Colonic mucosa (tissue), 4 donors: ENCODE results near the gene GRID1. TPM values are rescaled to one million over a fixed set of nuclear protein-coding genes. Genes with fewer than 3 reads are reported as not detected.

ENCODE experiments used
- DNase-seq: peaks from one replicate; pipeline ENCODE4 v3.0.0-alpha.2; 2020
- H3K27ac ChIP-seq: fragments of 200-600 bp; one replicate; pipeline ENCODE4 v1.8.0; 2021
- H3K27me3 ChIP-seq: fragments of 200-600 bp; one replicate; pipeline ENCODE4 v1.8.0; 2021
- H3K36me3 ChIP-seq: fragments of 200-600 bp; one replicate; pipeline ENCODE4 v1.8.0; 2021
- H3K4me1 ChIP-seq: fragments of 200-600 bp; one replicate; pipeline ENCODE4 v1.8.0; 2021; ENCODE audit warnings: mild to moderate bottlenecking
- H3K4me3 ChIP-seq: fragments of 200-600 bp; one replicate; pipeline ENCODE4 v1.8.0; 2021
- H3K9ac ChIP-seq, 2 donors: one replicate each; pipeline ENCODE4 v1.7.0; 2013; ENCODE audit warnings: control low read depth in 2 of 2, low read depth in 2 of 2, low read length in 2 of 2
- H3K9me3 ChIP-seq: fragments of 200-600 bp; one replicate; pipeline ENCODE4 v1.8.0; 2021
- CTCF ChIP-seq: fragments of 200-600 bp; IDR thresholded peaks from one replicate; pipeline ENCODE4 v1.8.0; 2022; ENCODE audit warnings: antibody characterized with exemption, mild to moderate bottlenecking
- intact Hi-C: fragments of 100-400 bp; cut with DNase I; formaldehyde crosslinking; loops from one replicate; pipeline ENCODE4 v1.14.1; 2022
- total RNA-seq, 2 donors: library from RNA; stranded (reverse); fragmentation: NEBNext Ultra II Directional in 1 of 2; extraction: Animal tissue kit (Norgen Biotek cat#: 25700) in 1 of 2; gene quantifications; one replicate each; pipeline ENCODE4 v1.2.1, GENCODE V29; 2021
- donor health status: healthy.
- donor health status: DM: no; HTN: no; CAD: no.
- donor health status: DM: no; HTN: no; CAD: no.

GRID1 gene
- total RNA-seq, 2 donors from 2014 or later, result 0.30 to 0.37 TPM

- Histone ChIP-seq H3K4me1 (no peaks in the 10 kb centered on the region), H3K9me3 (no peaks in the 10 kb centered on the region), H3K27ac (no peak overlapping the region), H3K36me3 (no peaks in the 10 kb centered on the region), H3K27me3 (no peaks in the 10 kb centered on the region), H3K4me3 (no peak overlapping the region), H3K9ac (no peak overlapping the region)
- DNase-seq, result no peak
- no peak for TF ChIP-seq CTCF
- intact Hi-C loops, result no loop called here
These were observed 399.0 kb downstream of the GRID1 start for GRCh38 chr10:85967594-85967993.

- Histone ChIP-seq H3K4me3 (no peak overlapping the region), H3K9ac (no peak overlapping the region), H3K9me3 (no peaks in the 10 kb centered on the region), H3K36me3 (no peaks in the 10 kb centered on the region), H3K27ac (no peak overlapping the region), H3K4me1 (no peaks in the 10 kb centered on the region), H3K27me3 (no peaks in the 10 kb centered on the region)
- DNase-seq, result no peak
- intact Hi-C loops, result no loop called here
- no peak for TF ChIP-seq CTCF
These were observed 405.0 kb downstream of the GRID1 start for GRCh38 chr10:85961479-85962067.

- H3K4me1 ChIP-seq, result no peaks in the 10 kb centered on the region
- intact Hi-C loops, result no loop called here
These were observed 405.5 kb downstream of the GRID1 start for GRCh38 chr10:85961073-85961472.

GRCh38 chr10:85959239-85959638, 407.4 kb downstream of the GRID1 start:
- Histone ChIP-seq H3K36me3 (no peaks in the 10 kb centered on the region), H3K4me1 (no peaks in the 10 kb centered on the region), H3K9ac (no peak overlapping the region), H3K27ac (no peak overlapping the region), H3K9me3 (no peaks in the 10 kb centered on the region), H3K4me3 (no peak overlapping the region), H3K27me3 (no peaks in the 10 kb centered on the region)
- no peak for DNase-seq
- intact Hi-C loops, result no loop called here
- TF ChIP-seq CTCF, result no peak

More at GRCh38 chr10:85961073-85961472, 405.5 kb downstream of the GRID1 start:
- Histone ChIP-seq H3K27ac (no peak overlapping the region), H3K4me3 (no peak overlapping the region), H3K9me3 (no peaks in the 10 kb centered on the region), H3K36me3 (no peaks in the 10 kb centered on the region), H3K27me3 (no peaks in the 10 kb centered on the region), H3K9ac (no peak overlapping the region)
- DNase-seq, result no peak
- TF ChIP-seq CTCF, result no peak

GRCh38 chr10:85950921-85951320, 415.7 kb downstream of the GRID1 start:
- H3K9ac ChIP-seq, result no peak overlapping the region
- no peaks in the 10 kb centered on the region for H3K36me3 ChIP-seq
- no peak for TF ChIP-seq CTCF
- H3K27ac ChIP-seq, result no peak overlapping the region
- H3K27me3 ChIP-seq, result no peaks in the 10 kb centered on the region
- no peak overlapping the region for H3K4me3 ChIP-seq
- no peaks in the 10 kb centered on the region for H3K4me1 ChIP-seq
- intact Hi-C loops, result no loop called here
- no peaks in the 10 kb centered on the region for H3K9me3 ChIP-seq
- DNase-seq, result no peak
